Osteoblast (primary cell): ENCODE results near the gene KPNB1. TPM values are rescaled to one million over a fixed set of nuclear protein-coding genes. Genes with fewer than 3 reads are reported as not detected.

Experiments used
- DNase-seq: peaks from one replicate; pipeline ENCODE4 v3.0.0; 2011; ENCODE audit warnings: low spot score, mixed read lengths; ENCODE audit not compliant: insufficient read length; ENCODE audit errors: missing footprints
- H2AFZ ChIP-seq: 2 replicates; pipeline ENCODE4 v1.6.0; 2011; ENCODE audit warnings: mild to moderate bottlenecking, low read length
- H3K27ac ChIP-seq: 2 replicates; pipeline ENCODE4 v1.5.1; 2011; ENCODE audit warnings: mild to moderate bottlenecking, low read depth, low read length, moderate library complexity
- H3K27me3 ChIP-seq: 2 replicates; pipeline ENCODE4 v1.6.0; 2012; ENCODE audit warnings: mild to moderate bottlenecking, control low read depth, inconsistent platforms, low read length, moderate library complexity; ENCODE audit not compliant: insufficient read depth
- H3K36me3 ChIP-seq: 2 replicates; pipeline ENCODE4 v1.5.1; 2011; ENCODE audit warnings: mild to moderate bottlenecking, low read length, control low read depth, moderate library complexity; ENCODE audit not compliant: insufficient read depth
- H3K4me1 ChIP-seq: 2 replicates; pipeline ENCODE4 v1.5.1; 2011; ENCODE audit warnings: mild to moderate bottlenecking, low read length, control low read depth, moderate library complexity; ENCODE audit not compliant: insufficient read depth
- H3K4me2 ChIP-seq: 2 replicates; pipeline ENCODE4 v1.6.0; 2011; ENCODE audit warnings: mild to moderate bottlenecking, low read length; ENCODE audit not compliant: insufficient read depth
- H3K4me3 ChIP-seq: fragments of 200-600 bp; sonication (generic); 3 replicates; pipeline ENCODE4 v1.5.1; 2012; ENCODE audit warnings: mild to moderate bottlenecking, low read length, inconsistent platforms; ENCODE audit not compliant: insufficient read depth
- H3K79me2 ChIP-seq: 2 replicates; pipeline ENCODE4 v1.6.0; 2012; ENCODE audit warnings: mild to moderate bottlenecking, low read length, control low read depth, inconsistent platforms; ENCODE audit not compliant: insufficient read depth
- H3K9me3 ChIP-seq: 2 replicates; pipeline ENCODE4 v1.5.1; 2011; ENCODE audit warnings: low read depth, low read length, control low read depth
- H4K20me1 ChIP-seq: 2 replicates; pipeline ENCODE4 v1.6.0; 2012; ENCODE audit warnings: mild to moderate bottlenecking, low read length, control low read depth; ENCODE audit not compliant: insufficient read depth
- total RNA-seq: library from RNA; depleted of rRNA; stranded (reverse); fragments of >200 nt; gene quantifications from 2 replicates; pipeline ENCODE4 v1.2.3, GENCODE V29; 2012
- TF ChIP-seq, protein P1 (sequence below): IDR thresholded peaks from 2 replicates; pipeline ENCODE4 v1.5.1; 2011; ENCODE audit warnings: mild to moderate bottlenecking, low read depth, low read length, moderate library complexity; ENCODE audit errors: extremely low read depth

The KPNB1 gene
- total RNA-seq, 1 donor, result 351 TPM

DNA sequence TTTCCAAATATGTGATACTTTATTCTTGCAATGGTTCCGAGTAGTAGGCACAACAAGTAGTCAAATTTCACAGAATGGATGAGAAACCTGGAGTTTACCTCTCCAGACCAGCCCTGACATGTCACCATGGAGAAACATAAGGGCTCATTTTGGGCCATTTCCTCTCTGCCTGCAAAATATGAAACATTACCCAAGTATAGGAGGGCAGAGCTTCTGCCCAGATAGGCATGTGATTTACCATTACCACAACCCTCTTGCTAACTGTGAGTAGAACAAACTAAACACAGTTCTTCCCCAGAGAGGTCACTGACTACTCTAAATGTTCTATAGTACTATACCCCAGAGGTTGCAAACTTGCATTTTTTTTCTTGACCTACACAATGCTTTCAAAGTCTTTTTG lies 15.7 kb upstream of the KPNB1 start:
- H3K4me2 ChIP-seq, result no peak overlapping the region
- no peak overlapping the region for H2AFZ ChIP-seq
- H3K4me3 ChIP-seq, result no peak overlapping the region
- no peak overlapping the region for H3K27ac ChIP-seq
- H3K9me3 ChIP-seq, result no peaks in the 10 kb centered on the region
- no peaks in the 10 kb centered on the region for H4K20me1 ChIP-seq
- TF ChIP-seq, protein P1, sequence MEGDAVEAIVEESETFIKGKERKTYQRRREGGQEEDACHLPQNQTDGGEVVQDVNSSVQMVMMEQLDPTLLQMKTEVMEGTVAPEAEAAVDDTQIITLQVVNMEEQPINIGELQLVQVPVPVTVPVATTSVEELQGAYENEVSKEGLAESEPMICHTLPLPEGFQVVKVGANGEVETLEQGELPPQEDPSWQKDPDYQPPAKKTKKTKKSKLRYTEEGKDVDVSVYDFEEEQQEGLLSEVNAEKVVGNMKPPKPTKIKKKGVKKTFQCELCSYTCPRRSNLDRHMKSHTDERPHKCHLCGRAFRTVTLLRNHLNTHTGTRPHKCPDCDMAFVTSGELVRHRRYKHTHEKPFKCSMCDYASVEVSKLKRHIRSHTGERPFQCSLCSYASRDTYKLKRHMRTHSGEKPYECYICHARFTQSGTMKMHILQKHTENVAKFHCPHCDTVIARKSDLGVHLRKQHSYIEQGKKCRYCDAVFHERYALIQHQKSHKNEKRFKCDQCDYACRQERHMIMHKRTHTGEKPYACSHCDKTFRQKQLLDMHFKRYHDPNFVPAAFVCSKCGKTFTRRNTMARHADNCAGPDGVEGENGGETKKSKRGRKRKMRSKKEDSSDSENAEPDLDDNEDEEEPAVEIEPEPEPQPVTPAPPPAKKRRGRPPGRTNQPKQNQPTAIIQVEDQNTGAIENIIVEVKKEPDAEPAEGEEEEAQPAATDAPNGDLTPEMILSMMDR, result no peak
- DNase-seq, result peak; percentile 11
- no peaks in the 10 kb centered on the region for H3K36me3 ChIP-seq
- no peaks in the 10 kb centered on the region for H3K79me2 ChIP-seq
- H3K27me3 ChIP-seq, result no peaks in the 10 kb centered on the region
- H3K4me1 ChIP-seq, result no peaks in the 10 kb centered on the region

DNA sequence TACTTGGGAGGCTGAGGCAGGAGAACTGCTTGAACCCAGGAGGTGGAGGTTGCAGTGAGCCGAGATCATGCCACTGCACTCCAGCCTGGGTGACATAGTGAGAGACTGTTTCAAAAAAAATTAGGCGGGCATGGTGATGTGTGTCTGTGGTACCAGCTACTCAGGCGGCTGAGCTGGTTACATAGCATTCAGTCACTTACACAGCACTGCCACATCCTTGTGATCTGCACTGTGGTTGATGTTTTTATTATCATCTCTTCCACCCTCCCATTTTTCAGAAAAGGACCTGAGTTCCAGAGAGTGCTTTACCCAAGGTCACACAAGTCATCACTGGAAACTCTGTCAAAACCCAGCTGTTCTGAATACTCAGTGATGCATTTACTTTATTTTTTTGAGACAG lies 14.8 kb upstream of the KPNB1 start:
- Histone ChIP-seq H3K27ac (no peak overlapping the region), H3K4me3 (no peak overlapping the region), H3K27me3 (no peaks in the 10 kb centered on the region), H3K9me3 (no peaks in the 10 kb centered on the region), H3K36me3 (no peaks in the 10 kb centered on the region), H2AFZ (no peak overlapping the region), H3K79me2 (no peaks in the 10 kb centered on the region), H3K4me2 (no peak overlapping the region), H3K4me1 (no peaks in the 10 kb centered on the region), H4K20me1 (no peaks in the 10 kb centered on the region)
- DNase-seq, result no peak
- TF ChIP-seq, protein P1, result no peak

DNA sequence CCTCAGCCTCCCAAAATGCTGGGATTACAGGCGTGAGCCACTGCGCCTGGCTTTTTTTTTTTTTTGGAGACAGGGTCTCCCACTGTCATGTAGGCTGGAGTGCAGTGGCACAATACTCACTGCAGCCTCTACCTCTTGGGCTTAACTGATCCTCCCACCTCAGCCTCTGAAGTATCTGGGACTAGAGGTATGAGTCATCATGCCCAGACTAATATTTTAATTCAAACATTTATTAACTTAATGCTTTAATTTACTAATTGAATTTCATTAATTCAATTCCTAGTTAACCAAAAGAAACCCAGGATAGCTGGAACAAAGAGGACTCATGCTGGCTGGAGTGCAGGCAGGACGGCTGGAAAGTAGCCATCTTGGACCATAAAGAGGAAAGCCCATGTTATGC lies 14.0 kb upstream of the KPNB1 start:
- H3K9me3 ChIP-seq, result no peaks in the 10 kb centered on the region
- no peak overlapping the region for H3K27ac ChIP-seq
- TF ChIP-seq, protein P1, result no peak
- DNase-seq, result no peak
- H3K4me1 ChIP-seq, result no peaks in the 10 kb centered on the region
- H3K4me3 ChIP-seq, result no peak overlapping the region
- no peaks in the 10 kb centered on the region for H3K36me3 ChIP-seq
- H3K79me2 ChIP-seq, result no peaks in the 10 kb centered on the region
- no peaks in the 10 kb centered on the region for H4K20me1 ChIP-seq
- no peaks in the 10 kb centered on the region for H3K27me3 ChIP-seq
- no peak overlapping the region for H3K4me2 ChIP-seq
- no peak overlapping the region for H2AFZ ChIP-seq

DNA sequence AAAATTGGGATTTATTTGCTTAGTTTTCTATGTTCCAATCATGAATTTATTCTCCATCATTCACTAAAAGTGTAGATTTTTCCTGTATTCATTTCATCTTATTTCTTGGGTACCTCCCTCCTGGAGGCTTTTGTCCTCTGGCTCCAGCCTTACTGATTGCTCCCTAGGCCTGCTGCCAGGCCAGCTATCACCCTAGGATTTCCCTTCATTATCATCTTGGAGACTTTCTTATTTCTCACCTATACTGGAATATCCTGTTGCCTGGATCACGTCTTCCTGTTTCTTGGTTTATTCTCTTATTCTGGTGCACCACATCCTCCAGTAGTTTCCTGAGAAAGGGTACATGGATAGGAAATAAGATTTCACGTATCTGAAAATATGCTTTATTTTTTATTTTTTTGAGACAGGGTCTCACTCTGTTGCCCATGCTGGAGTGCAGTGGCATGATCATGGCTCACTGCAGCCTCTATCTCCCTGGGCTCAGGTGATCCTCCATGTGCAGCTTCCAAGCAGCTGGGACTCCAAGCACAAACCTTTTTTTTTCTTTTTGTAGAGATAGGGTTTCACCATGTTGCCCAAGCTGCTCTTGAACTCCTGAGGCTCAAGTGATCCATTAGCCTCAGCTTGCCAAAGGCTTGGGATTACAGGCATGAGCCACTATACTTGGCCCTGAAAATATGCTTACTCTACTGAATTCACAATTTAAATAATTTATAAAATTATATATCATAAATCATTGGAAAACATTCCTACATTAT lies 13.3 kb upstream of the KPNB1 start:
- no peaks in the 10 kb centered on the region for H4K20me1 ChIP-seq
- TF ChIP-seq, protein P1, result no peak
- peak; percentile 4 for DNase-seq
- no peaks in the 10 kb centered on the region for H3K79me2 ChIP-seq
- H3K27me3 ChIP-seq, result no peaks in the 10 kb centered on the region
- H3K9me3 ChIP-seq, result no peaks in the 10 kb centered on the region
- no peak overlapping the region for H2AFZ ChIP-seq
- no peaks in the 10 kb centered on the region for H3K36me3 ChIP-seq
- H3K4me2 ChIP-seq, result no peak overlapping the region
- H3K4me1 ChIP-seq, result no peaks in the 10 kb centered on the region
- H3K27ac ChIP-seq, result no peak overlapping the region
- H3K4me3 ChIP-seq, result no peak overlapping the region
